ENCODE data around the gene MRPS30. TPM values are rescaled to one million over a fixed set of nuclear protein-coding genes. Genes with fewer than 3 reads are reported as not detected.

MRPS30 gene
- 158 TPM for total RNA-seq

DNA sequence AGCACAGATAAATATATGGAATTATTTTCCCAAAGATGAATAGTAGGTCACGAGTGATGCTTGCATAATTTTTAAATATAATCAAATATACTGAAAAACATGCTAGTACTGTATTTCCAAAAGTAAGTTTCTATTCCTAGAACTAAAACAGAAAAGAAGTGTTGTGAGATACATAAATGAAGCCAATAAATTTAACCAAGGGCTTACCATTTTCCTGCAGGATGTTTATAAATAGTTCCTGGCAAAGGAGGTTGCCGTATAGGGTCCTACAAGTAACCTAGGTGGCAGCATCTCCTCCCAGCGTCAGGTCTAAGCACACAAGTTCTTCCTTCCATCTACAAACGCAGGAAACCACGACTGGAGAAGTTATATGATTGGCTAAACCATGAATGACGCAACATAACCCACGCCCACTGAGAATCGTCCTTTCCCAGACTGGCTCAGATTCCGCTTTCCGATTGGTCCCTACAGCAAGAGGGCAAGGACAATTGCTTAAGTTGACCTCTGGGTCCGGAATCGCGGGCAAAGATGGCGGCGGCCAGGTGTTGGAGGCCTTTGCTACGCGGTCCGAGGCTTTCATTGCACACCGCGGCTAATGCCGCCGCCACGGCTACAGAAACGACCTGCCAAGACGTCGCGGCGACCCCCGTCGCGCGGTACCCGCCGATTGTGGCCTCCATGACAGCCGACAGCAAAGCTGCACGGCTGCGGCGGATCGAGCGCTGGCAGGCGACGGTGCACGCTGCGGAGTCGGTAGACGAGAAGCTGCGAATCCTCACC lies at the start of gene MRPS30:
Gene MRPS30, plus strand, starts transcription at position 513 of the 780 bp plus-strand sequence. Its CDS starts 16 bp downstream, at position 529.

